Upper lobe of left lung (tissue), 6 donors: ENCODE results near the gene CCDC33. TPM values are rescaled to one million over a fixed set of nuclear protein-coding genes. Genes with fewer than 3 reads are reported as not detected.

Source experiments
- ATAC-seq, 2 donors: fragments of 200-7000 bp; cut with Tn5 transposase; one replicate each; pipeline ENCODE4 v1.9.1; 2022; ENCODE audit warnings: mild to moderate bottlenecking in 2 of 2, moderate library complexity in 2 of 2; ENCODE audit not compliant: low FRiP score in 2 of 2
- DNase-seq, 2 donors: peaks; one replicate each; pipeline ENCODE4 v3.0.0-alpha.2; 2019 to 2020
- H3K27ac ChIP-seq, 4 donors: fragments of 200-600 bp; sonication (generic); one replicate each; pipeline ENCODE4 v1.5.1; 2016 to 2019
- H3K27me3 ChIP-seq, 4 donors: fragments of 200-600 bp; sonication (generic); one replicate each; pipeline ENCODE4 v1.5.1; 2017 to 2019
- H3K36me3 ChIP-seq, 4 donors: fragments of 200-600 bp; sonication (generic); one replicate each; pipeline ENCODE4 v1.5.1; 2016 to 2019
- H3K4me1 ChIP-seq, 4 donors: fragments of 200-600 bp; sonication (generic); one replicate each; pipeline ENCODE4 v1.5.1; 2018 to 2019
- H3K4me3 ChIP-seq, 4 donors: fragments of 200-600 bp; sonication (generic); one replicate each; pipeline ENCODE4 v1.5.1; 2017 to 2019; ENCODE audit warnings: mild to moderate bottlenecking in 2 of 4, moderate library complexity in 1 of 4
- H3K9me3 ChIP-seq, 4 donors: fragments of 200-600 bp; sonication (generic); one replicate each; pipeline ENCODE4 v1.5.1; 2018 to 2019
- EP300 ChIP-seq, 4 donors: sonication (generic); formaldehyde crosslinking; IDR thresholded peaks; one replicate each; pipeline ENCODE4 v1.5.1; 2017; ENCODE audit warnings: antibody characterized with exemption in 4 of 4, control low read depth in 2 of 4
- POLR2A ChIP-seq, 4 donors: fragments of 450-650 bp; IDR thresholded peaks; one replicate each; pipeline ENCODE4 v1.5.1; 2016 to 2017; ENCODE audit warnings: antibody characterized with exemption in 4 of 4, mild to moderate bottlenecking in 2 of 4
- POLR2AphosphoS5 ChIP-seq, 2 donors: sonication (generic); formaldehyde crosslinking; IDR thresholded peaks; one replicate each; pipeline ENCODE4 v1.5.1; 2017; ENCODE audit warnings: antibody characterized with exemption in 2 of 2
- WGBS, 2 donors: methylation state at CpG; one replicate each; pipeline ENCODE4 v1.1.5; 2017 to 2018; 5-methylcytosine and 5-hydroxymethylcytosine counted together
- total RNA-seq, 6 donors: library from RNA; depleted of rRNA in 4 of 6; stranded (reverse); fragments of >200 nt in 4 of 6; gene quantifications; one replicate each; pipeline versions ENCODE4 v1.1.0 to v1.2.1, GENCODE V29; 2016 to 2021
- TF ChIP-seq, protein P1 (sequence below), 6 experiments: fragments of 450-650 bp in 4 of 6; fragments of 200-600 bp in 2 of 6; sonication (generic) in 2 of 6; IDR thresholded peaks; one replicate each; pipeline ENCODE4 v1.5.1; 2016 to 2019; ENCODE audit warnings: antibody characterized with exemption in 6 of 6
- donor health status: DM: no; HTN: no; CAD: no; lungs with moderate emphysema.
- donor health status: DM: no; HTN: yes; CAD: no; lungs with severe emphysema.

The CCDC33 gene
- total RNA-seq, 6 donors from 2014 or later: 3.8 to 43.4 (median 4.2) TPM; not detected in 1

DNA sequence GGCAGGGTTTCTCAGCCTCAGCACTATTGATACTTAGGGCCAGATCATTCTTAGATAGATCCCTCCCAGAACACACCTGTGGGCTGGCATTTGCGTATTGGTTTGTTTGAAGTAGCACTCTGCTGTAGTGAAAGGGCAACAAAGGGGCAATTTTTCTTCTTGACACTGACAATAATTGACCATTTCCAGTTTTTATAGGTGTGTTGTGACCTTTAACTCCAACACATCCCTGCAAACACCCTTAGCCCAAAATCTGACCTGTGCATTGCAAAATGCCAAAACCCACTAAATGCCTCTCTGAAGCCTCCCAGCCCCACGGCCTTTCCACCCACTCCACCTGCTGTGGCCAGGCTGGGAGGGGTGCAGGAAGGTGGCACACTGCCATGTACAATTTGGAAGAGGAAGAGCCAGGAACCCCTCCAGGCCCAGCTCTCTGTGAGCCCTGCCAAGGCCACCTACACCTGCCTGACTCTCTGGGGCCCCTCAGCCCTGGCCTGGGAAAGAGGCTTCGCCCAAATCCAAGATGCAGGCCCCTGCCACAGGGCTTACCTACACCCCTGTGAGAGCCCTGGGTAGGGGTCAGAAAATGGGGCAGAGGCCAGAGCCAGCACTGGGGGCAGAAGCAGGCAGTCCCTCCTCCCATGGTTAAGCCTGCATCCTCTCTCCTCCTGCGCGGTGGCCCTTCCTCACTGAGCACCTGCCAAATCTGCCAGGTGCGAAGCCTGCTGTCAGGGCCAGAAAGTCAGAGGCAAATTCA is 140.9 kb downstream of the CCDC33 start:
- TF ChIP-seq POLR2A (IDR thresholded peaks at IDR 0.05) (no peak), POLR2AphosphoS5 (IDR thresholded peaks at IDR 0.05) (no peak), EP300 (IDR thresholded peaks at IDR 0.05) (no peak)
- TF ChIP-seq, protein P1, sequence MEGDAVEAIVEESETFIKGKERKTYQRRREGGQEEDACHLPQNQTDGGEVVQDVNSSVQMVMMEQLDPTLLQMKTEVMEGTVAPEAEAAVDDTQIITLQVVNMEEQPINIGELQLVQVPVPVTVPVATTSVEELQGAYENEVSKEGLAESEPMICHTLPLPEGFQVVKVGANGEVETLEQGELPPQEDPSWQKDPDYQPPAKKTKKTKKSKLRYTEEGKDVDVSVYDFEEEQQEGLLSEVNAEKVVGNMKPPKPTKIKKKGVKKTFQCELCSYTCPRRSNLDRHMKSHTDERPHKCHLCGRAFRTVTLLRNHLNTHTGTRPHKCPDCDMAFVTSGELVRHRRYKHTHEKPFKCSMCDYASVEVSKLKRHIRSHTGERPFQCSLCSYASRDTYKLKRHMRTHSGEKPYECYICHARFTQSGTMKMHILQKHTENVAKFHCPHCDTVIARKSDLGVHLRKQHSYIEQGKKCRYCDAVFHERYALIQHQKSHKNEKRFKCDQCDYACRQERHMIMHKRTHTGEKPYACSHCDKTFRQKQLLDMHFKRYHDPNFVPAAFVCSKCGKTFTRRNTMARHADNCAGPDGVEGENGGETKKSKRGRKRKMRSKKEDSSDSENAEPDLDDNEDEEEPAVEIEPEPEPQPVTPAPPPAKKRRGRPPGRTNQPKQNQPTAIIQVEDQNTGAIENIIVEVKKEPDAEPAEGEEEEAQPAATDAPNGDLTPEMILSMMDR (IDR thresholded peaks at IDR 0.05): no peak
- DNase-seq: no peak
- WGBS, 2 donors: 85 to 88% methylated on average over 3 to 6 of the region's 6 CpGs

DNA sequence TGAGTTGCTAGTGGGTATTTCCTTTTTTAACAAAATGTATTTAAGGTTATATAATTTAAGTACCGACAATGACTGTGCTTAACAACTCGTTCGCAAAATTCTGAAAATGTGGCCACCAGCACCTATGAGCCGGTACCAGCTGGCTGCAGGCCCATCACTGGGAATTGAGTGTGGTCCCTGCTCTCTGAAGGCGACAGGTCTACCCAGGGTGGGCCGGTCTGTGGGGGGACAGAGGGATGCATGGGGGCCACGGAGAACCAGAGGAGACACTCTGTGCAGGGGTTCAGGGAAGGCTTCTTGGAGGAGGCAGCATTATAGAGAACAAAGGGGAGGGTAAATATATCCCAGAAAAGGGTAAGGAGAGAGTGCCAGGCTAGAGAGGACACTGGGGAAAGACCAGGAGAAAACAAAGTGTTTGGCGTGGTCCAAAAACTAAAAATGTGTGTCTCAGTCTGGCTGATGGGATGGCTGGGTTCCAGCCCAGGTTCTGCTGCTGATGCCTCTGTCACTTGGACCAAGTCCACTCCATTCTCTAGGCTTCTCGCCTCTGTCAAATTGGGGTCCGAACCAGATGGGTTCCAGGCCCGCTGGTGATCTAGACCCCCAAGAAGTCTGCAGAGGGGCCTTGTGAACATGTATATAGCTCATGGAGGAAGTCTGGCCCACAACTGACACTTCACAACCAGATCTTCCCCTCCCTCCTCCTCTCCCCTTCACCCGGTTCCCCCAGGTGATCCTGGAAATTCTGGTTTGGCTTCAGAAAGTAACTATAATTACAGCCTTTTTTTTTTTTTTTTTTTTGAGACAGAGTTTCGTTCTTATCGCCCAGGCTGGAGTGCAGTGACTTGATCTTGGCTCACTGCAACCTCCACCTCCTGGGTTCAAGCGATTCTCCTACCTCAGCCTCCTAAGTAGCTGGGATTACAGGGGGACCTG is 142.0 kb downstream of the CCDC33 start:
- Histone ChIP-seq H3K4me1 (peaks cover 7 to 29% (median 17%) of the 10 kb centered on the region in 4 donors), H3K4me3 (no peak overlapping the region), H3K27ac (no peak overlapping the region), H3K9me3 (no peaks in the 10 kb centered on the region), H3K27me3 (no peaks in the 10 kb centered on the region), H3K36me3 (no peaks in the 10 kb centered on the region)
- TF ChIP-seq, protein P1 (IDR thresholded peaks at IDR 0.05): no peak
- TF ChIP-seq POLR2AphosphoS5 (IDR thresholded peaks at IDR 0.05) (no peak), POLR2A (IDR thresholded peaks at IDR 0.05) (no peak), EP300 (IDR thresholded peaks at IDR 0.05) (no peak)
- DNase-seq (no peak), ATAC-seq (no peak)
- 80 to 85% methylated on average over 15 of the region's 15 CpGs for WGBS, 2 donors

More for the DNA sequence above, 140.9 kb downstream of the CCDC33 start:
- no peaks in the 10 kb centered on the region for H3K27me3 ChIP-seq
- peaks cover 7 to 23% (median 13%) of the 10 kb centered on the region in 4 donors for H3K4me1 ChIP-seq
- ATAC-seq: no peak
- no peak overlapping the region for H3K27ac ChIP-seq
- no peak overlapping the region for H3K4me3 ChIP-seq
- no peaks in the 10 kb centered on the region for H3K9me3 ChIP-seq
- H3K36me3 ChIP-seq: no peaks in the 10 kb centered on the region

DNA sequence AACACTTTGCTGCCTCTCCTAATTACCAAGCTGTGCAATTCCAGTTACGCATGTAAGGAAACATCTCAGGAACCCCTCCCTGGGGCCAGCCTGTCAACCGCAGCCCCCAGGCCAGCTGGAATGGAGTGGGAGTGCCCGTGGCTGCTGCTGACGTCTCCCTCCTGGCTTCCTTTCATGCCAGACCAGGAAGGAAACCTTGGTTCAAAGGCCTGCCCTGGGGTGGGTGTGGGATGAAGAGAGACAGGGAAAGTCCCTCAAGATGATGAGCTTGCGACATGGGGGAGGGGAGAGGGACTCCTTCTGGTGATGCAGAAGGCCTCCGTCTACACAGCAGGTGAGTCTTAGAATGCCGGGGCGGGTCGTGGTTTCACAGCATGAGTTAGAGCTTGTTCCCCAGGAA is 142.7 kb downstream of the CCDC33 start:
- ATAC-seq (no peak), DNase-seq (no peak)
- Histone ChIP-seq H3K4me1 (peaks cover 7 to 24% (median 15%) of the 10 kb centered on the region in 4 donors), H3K27me3 (no peaks in the 10 kb centered on the region), H3K4me3 (no peak overlapping the region), H3K27ac (no peak overlapping the region), H3K36me3 (no peaks in the 10 kb centered on the region), H3K9me3 (no peaks in the 10 kb centered on the region)
- WGBS, 2 donors: 31 to 33% methylated on average over 9 of the region's 9 CpGs
- TF ChIP-seq POLR2AphosphoS5 (IDR thresholded peaks at IDR 0.05): peak in 1 of 2 donors; percentile 11
- TF ChIP-seq POLR2A (IDR thresholded peaks at IDR 0.05): no peak

DNA sequence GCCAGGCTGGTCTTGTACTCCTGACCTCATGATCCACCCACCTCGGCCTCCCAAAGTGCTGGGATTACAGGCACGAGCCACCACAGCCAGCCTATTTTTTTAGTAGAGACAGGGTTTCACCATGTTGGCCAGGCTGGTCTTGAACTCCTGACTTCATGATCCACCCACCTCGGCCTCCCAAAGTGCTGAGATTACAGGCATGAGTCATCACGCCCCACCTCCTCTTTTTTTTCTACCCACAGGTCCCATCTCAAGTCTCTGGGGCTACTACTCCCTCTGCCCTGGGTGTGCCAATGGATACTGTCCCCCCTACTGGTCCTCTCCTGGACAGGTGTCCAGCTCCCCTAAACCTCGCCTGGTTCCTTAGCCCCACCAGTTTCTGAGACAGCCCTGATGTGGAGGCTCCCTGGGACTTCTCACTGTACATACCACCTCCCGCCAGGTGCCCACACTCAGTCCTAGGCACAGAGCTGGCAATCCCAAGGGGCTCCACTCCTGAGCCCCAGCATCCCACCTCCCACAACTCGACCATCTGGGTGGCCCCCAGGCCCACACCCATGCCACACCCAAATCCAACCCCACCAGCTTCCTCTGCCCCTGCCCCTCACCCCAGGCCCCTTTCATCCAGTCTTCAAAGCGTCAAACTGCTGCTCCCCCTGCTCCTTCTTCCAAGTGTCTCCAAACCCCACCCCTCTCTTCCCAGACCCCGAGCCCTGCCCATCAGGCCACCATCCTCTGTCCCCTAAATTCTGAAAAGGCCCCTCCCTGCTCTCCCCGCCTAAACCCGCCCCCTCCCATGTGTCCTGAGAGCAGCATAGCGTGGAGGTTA is 144.4 kb downstream of the CCDC33 start:
- H3K9me3 ChIP-seq: no peaks in the 10 kb centered on the region
- WGBS, 2 donors: 74 to 77% methylated on average over 12 of the region's 12 CpGs
- no peak for DNase-seq

More for the DNA sequence above, 144.4 kb downstream of the CCDC33 start:
- H3K4me3 ChIP-seq: no peak overlapping the region
- H3K27me3 ChIP-seq: no peaks in the 10 kb centered on the region
- peaks cover 8 to 27% (median 18%) of the 10 kb centered on the region in 4 donors for H3K4me1 ChIP-seq
- no peaks in the 10 kb centered on the region for H3K36me3 ChIP-seq
- no peak overlapping the region for H3K27ac ChIP-seq
- ATAC-seq: no peak
- TF ChIP-seq, protein P1 (IDR thresholded peaks at IDR 0.05): no peak
- TF ChIP-seq POLR2AphosphoS5 (IDR thresholded peaks at IDR 0.05) (no peak), POLR2A (IDR thresholded peaks at IDR 0.05) (no peak), EP300 (IDR thresholded peaks at IDR 0.05) (no peak)
